GM18861 (cell line): ENCODE measurements around the gene MOCS1.

ENCODE experiments used
- ATAC-seq: cut with Tn5 transposase; IDR thresholded peaks from one replicate; pipeline ENCODE4 v1.9.1; 2021; ENCODE audit not compliant: unreplicated experiment

MOCS1 gene

GRCh38 chr6:39925931-39926290, 8.4 kb downstream of the MOCS1 start:
- ATAC-seq = no peak

- no peak for ATAC-seq
Measured at GRCh38 chr6:39925191-39925930, 8.9 kb downstream of the MOCS1 start.

- no peak for ATAC-seq
Measured at GRCh38 chr6:39924283-39924682, 10.0 kb downstream of the MOCS1 start.

- ATAC-seq = no peak
Measured at GRCh38 chr6:39923861-39924260, 10.4 kb downstream of the MOCS1 start.

- no peak for ATAC-seq
Measured at GRCh38 chr6:39923394-39923793, 10.9 kb downstream of the MOCS1 start.

- ATAC-seq = no peak
Measured at GRCh38 chr6:39922821-39923220, 11.4 kb downstream of the MOCS1 start.

- ATAC-seq = no peak
Measured at GRCh38 chr6:39920157-39920556, 14.1 kb downstream of the MOCS1 start.

GRCh38 chr6:39918831-39919230, 15.4 kb downstream of the MOCS1 start:
- no peak for ATAC-seq

GRCh38 chr6:39917981-39918380, 16.3 kb downstream of the MOCS1 start:
- ATAC-seq = no peak

GRCh38 chr6:39917329-39917728, 16.9 kb downstream of the MOCS1 start:
- no peak for ATAC-seq

- ATAC-seq = no peak
Measured at GRCh38 chr6:39915866-39916265, 18.4 kb downstream of the MOCS1 start.

GRCh38 chr6:39914239-39914638, 20.0 kb downstream of the MOCS1 start:
- ATAC-seq = no peak

GRCh38 chr6:39913391-39913916, 20.8 kb downstream of the MOCS1 start:
- no peak for ATAC-seq

GRCh38 chr6:39912446-39912845, 21.8 kb downstream of the MOCS1 start:
- no peak for ATAC-seq

- no peak for ATAC-seq
Measured at GRCh38 chr6:39911513-39912125, 22.6 kb downstream of the MOCS1 start.

- no peak for ATAC-seq
Measured at GRCh38 chr6:39910744-39911143, 23.5 kb downstream of the MOCS1 start.

GRCh38 chr6:39910164-39910563, 24.1 kb downstream of the MOCS1 start:
- no peak for ATAC-seq

GRCh38 chr6:39909701-39910100, 24.6 kb downstream of the MOCS1 start:
- no peak for ATAC-seq

GRCh38 chr6:39908838-39909583, 25.3 kb downstream of the MOCS1 start:
- no peak for ATAC-seq

GRCh38 chr6:39907871-39908575, 26.2 kb downstream of the MOCS1 start:
- no peak for ATAC-seq

GRCh38 chr6:39906318-39906761, 27.9 kb downstream of the MOCS1 start:
- no peak for ATAC-seq
